Osteoblast (primary cell): ENCODE results near the gene ADAM22. TPM values are rescaled to one million over a fixed set of nuclear protein-coding genes. Genes with fewer than 3 reads are reported as not detected.

ENCODE experiments used
- DNase-seq: peaks from one replicate; pipeline ENCODE4 v3.0.0; 2011; ENCODE audit warnings: low spot score, mixed read lengths; ENCODE audit not compliant: insufficient read length; ENCODE audit errors: missing footprints
- H2AFZ ChIP-seq: 2 replicates; pipeline ENCODE4 v1.6.0; 2011; ENCODE audit warnings: mild to moderate bottlenecking, low read length
- H3K27ac ChIP-seq: 2 replicates; pipeline ENCODE4 v1.5.1; 2011; ENCODE audit warnings: mild to moderate bottlenecking, low read depth, low read length, moderate library complexity
- H3K27me3 ChIP-seq: 2 replicates; pipeline ENCODE4 v1.6.0; 2012; ENCODE audit warnings: mild to moderate bottlenecking, control low read depth, inconsistent platforms, low read length, moderate library complexity; ENCODE audit not compliant: insufficient read depth
- H3K36me3 ChIP-seq: 2 replicates; pipeline ENCODE4 v1.5.1; 2011; ENCODE audit warnings: mild to moderate bottlenecking, low read length, control low read depth, moderate library complexity; ENCODE audit not compliant: insufficient read depth
- H3K4me1 ChIP-seq: 2 replicates; pipeline ENCODE4 v1.5.1; 2011; ENCODE audit warnings: mild to moderate bottlenecking, low read length, control low read depth, moderate library complexity; ENCODE audit not compliant: insufficient read depth
- H3K4me2 ChIP-seq: 2 replicates; pipeline ENCODE4 v1.6.0; 2011; ENCODE audit warnings: mild to moderate bottlenecking, low read length; ENCODE audit not compliant: insufficient read depth
- H3K4me3 ChIP-seq: fragments of 200-600 bp; sonication (generic); 3 replicates; pipeline ENCODE4 v1.5.1; 2012; ENCODE audit warnings: mild to moderate bottlenecking, low read length, inconsistent platforms; ENCODE audit not compliant: insufficient read depth
- H3K79me2 ChIP-seq: 2 replicates; pipeline ENCODE4 v1.6.0; 2012; ENCODE audit warnings: mild to moderate bottlenecking, low read length, control low read depth, inconsistent platforms; ENCODE audit not compliant: insufficient read depth
- H3K9me3 ChIP-seq: 2 replicates; pipeline ENCODE4 v1.5.1; 2011; ENCODE audit warnings: low read depth, low read length, control low read depth
- H4K20me1 ChIP-seq: 2 replicates; pipeline ENCODE4 v1.6.0; 2012; ENCODE audit warnings: mild to moderate bottlenecking, low read length, control low read depth; ENCODE audit not compliant: insufficient read depth
- total RNA-seq: library from RNA; depleted of rRNA; stranded (reverse); fragments of >200 nt; gene quantifications from 2 replicates; pipeline ENCODE4 v1.2.3, GENCODE V29; 2012
- TF ChIP-seq, protein P1 (sequence below): IDR thresholded peaks from 2 replicates; pipeline ENCODE4 v1.5.1; 2011; ENCODE audit warnings: mild to moderate bottlenecking, low read depth, low read length, moderate library complexity; ENCODE audit errors: extremely low read depth

The ADAM22 gene
- total RNA-seq, 1 donor, result 0.36 TPM

DNA sequence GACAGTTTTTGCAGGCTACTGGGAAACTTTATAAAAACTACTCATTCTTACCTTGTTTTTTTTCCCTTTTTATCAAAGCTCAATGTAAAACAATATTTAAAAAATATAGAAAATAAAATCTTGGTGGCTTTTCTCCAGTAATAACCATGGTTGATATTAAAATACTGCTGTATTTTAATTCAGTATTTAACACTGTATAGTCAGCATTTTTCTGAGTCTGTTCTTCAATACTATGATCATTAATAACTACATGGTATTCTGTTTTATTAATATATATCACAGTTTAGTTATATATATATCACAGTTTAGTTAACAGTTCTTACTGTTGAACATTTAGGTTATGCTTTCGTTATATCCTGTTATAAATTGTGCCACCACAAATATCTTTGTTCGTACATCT is 207.4 kb downstream of the ADAM22 start:
- Histone ChIP-seq H3K4me1 (no peaks in the 10 kb centered on the region), H3K79me2 (no peaks in the 10 kb centered on the region), H3K36me3 (no peaks in the 10 kb centered on the region), H3K27me3 (no peaks in the 10 kb centered on the region), H3K4me3 (no peak overlapping the region), H3K9me3 (no peaks in the 10 kb centered on the region), H3K4me2 (no peak overlapping the region), H2AFZ (no peak overlapping the region), H3K27ac (no peak overlapping the region), H4K20me1 (no peaks in the 10 kb centered on the region)
- TF ChIP-seq, protein P1, sequence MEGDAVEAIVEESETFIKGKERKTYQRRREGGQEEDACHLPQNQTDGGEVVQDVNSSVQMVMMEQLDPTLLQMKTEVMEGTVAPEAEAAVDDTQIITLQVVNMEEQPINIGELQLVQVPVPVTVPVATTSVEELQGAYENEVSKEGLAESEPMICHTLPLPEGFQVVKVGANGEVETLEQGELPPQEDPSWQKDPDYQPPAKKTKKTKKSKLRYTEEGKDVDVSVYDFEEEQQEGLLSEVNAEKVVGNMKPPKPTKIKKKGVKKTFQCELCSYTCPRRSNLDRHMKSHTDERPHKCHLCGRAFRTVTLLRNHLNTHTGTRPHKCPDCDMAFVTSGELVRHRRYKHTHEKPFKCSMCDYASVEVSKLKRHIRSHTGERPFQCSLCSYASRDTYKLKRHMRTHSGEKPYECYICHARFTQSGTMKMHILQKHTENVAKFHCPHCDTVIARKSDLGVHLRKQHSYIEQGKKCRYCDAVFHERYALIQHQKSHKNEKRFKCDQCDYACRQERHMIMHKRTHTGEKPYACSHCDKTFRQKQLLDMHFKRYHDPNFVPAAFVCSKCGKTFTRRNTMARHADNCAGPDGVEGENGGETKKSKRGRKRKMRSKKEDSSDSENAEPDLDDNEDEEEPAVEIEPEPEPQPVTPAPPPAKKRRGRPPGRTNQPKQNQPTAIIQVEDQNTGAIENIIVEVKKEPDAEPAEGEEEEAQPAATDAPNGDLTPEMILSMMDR, result no peak
- DNase-seq, result no peak

DNA sequence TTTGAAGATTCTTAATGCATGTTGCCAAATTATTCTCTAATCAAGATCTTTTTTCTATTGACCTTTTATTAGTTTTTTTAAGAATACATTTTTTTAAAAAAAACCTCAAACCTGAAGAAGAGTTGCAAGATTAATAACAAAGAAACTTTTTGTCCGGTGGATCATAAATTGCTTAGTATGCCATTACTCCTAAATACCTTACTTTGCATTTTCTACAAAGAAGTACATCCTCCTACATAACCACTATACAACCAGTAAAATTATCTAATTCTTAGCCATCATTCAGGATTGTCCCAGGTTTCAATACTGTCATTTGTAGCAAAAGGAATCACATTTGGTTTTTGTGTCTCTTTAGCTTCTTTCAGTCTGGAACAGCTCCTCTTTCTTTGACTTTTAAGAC is 207.9 kb downstream of the ADAM22 start:
- H3K27ac ChIP-seq, result no peak overlapping the region
- H3K9me3 ChIP-seq, result no peaks in the 10 kb centered on the region
- H2AFZ ChIP-seq, result no peak overlapping the region
- H4K20me1 ChIP-seq, result no peaks in the 10 kb centered on the region
- no peaks in the 10 kb centered on the region for H3K79me2 ChIP-seq
- no peaks in the 10 kb centered on the region for H3K4me1 ChIP-seq
- H3K4me2 ChIP-seq, result no peak overlapping the region
- H3K4me3 ChIP-seq, result no peak overlapping the region
- H3K27me3 ChIP-seq, result no peaks in the 10 kb centered on the region
- no peak for DNase-seq
- no peaks in the 10 kb centered on the region for H3K36me3 ChIP-seq
- TF ChIP-seq, protein P1, result no peak

DNA sequence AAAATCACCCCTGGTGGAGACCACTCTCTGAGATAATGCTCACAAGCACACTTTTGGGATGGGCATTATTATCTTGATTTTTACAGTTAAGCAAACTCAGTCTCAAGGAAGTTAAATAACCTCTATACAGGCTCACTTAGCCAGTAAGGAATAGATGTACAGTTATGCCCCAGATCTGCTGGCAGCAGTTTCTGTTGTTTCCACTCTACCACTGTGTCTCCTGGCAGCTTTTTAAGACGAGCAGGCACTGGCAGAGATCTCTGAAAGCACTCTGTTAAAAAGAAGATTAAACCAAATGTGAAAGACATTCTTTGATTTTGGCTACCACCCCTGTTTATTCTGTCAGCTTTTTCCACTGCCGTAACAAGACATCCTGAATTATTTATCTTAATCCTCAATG is 212.6 kb downstream of the ADAM22 start:
- Histone ChIP-seq H3K36me3 (no peaks in the 10 kb centered on the region), H3K27ac (no peak overlapping the region), H4K20me1 (no peaks in the 10 kb centered on the region), H2AFZ (no peak overlapping the region), H3K27me3 (no peaks in the 10 kb centered on the region), H3K9me3 (no peaks in the 10 kb centered on the region), H3K79me2 (no peaks in the 10 kb centered on the region), H3K4me3 (no peak overlapping the region), H3K4me2 (no peak overlapping the region), H3K4me1 (no peaks in the 10 kb centered on the region)
- no peak for DNase-seq
- TF ChIP-seq, protein P1, result no peak

DNA sequence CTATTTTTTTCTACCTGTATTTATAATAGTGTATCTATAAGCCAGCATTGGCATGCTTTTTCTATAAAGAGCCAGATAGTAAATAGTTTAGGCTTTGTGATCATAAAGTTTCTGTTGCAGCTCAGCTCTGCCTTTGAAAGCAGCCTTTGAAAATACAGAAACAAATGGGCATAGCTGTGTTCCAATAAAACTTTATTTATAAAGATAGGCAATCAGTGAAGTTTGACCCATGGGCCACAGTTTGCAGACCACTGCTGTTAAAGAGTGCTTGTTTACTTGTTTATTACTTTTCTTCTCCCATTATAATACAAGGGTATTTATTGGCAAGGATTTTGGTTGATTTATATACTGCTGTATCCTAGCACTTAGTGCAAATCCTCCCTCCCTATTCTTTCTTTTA is 213.3 kb downstream of the ADAM22 start:
- Histone ChIP-seq H3K4me2 (no peak overlapping the region), H3K9me3 (no peaks in the 10 kb centered on the region), H3K27me3 (no peaks in the 10 kb centered on the region), H2AFZ (no peak overlapping the region), H4K20me1 (no peaks in the 10 kb centered on the region), H3K36me3 (no peaks in the 10 kb centered on the region), H3K4me3 (no peak overlapping the region), H3K4me1 (no peaks in the 10 kb centered on the region), H3K27ac (no peak overlapping the region), H3K79me2 (no peaks in the 10 kb centered on the region)
- no peak for DNase-seq
- TF ChIP-seq, protein P1, result no peak
